Measurements from ENCODE around the gene ANKDD1A. TPM values are rescaled to one million over a fixed set of nuclear protein-coding genes. Genes with fewer than 3 reads are reported as not detected.

The ANKDD1A gene
- 25.5 TPM for total RNA-seq

- ATAC-seq (peak; percentile 93), DNase-seq (ENCODE audit: low spot score) (peak; percentile 78)
- intact Hi-C loops (cut with DNase I), result no loop called here
These were observed at the start of gene ANKDD1A for GRCh38 chr15:64911311-64912186. TSS of gene ANKDD1A (plus strand) at chr15:64911902. CDS start at chr15:64911931, 29 bp downstream.

- no peak for ATAC-seq
- intact Hi-C loops (cut with DNase I), result no loop called here
- no peak for DNase-seq (ENCODE audit: low spot score)
These were observed 49.7 kb upstream of the ANKDD1A start for GRCh38 chr15:64861960-64862359.

GRCh38 chr15:64862408-64862807, 49.3 kb upstream of the ANKDD1A start:
- intact Hi-C loops (cut with DNase I), result no loop called here
- DNase-seq (ENCODE audit: low spot score), result no peak
- no peak for ATAC-seq

GRCh38 chr15:64864068-64864467, 47.6 kb upstream of the ANKDD1A start:
- no peak for ATAC-seq
- no peak for DNase-seq (ENCODE audit: low spot score)
- intact Hi-C loops (cut with DNase I), result no loop called here

GRCh38 chr15:64865126-64865997, 46.3 kb upstream of the ANKDD1A start:
- intact Hi-C loops (cut with DNase I), result no loop called here
- DNase-seq (ENCODE audit: low spot score), result no peak
- peak; percentile 34 for ATAC-seq

- DNase-seq (ENCODE audit: low spot score) (no peak), ATAC-seq (peak; percentile 44)
- intact Hi-C loops (cut with DNase I), result no loop called here
These were observed 45.6 kb upstream of the ANKDD1A start for GRCh38 chr15:64865998-64866520.

- DNase-seq (ENCODE audit: low spot score) (no peak), ATAC-seq (no peak)
- intact Hi-C loops (cut with DNase I), result no loop called here
These were observed 42.2 kb upstream of the ANKDD1A start for GRCh38 chr15:64869501-64869900.

GRCh38 chr15:64870353-64870752, 41.3 kb upstream of the ANKDD1A start:
- intact Hi-C loops (cut with DNase I), result no loop called here
- DNase-seq (ENCODE audit: low spot score), result no peak
- ATAC-seq, result no peak

- intact Hi-C loops (cut with DNase I), result no loop called here
- DNase-seq (ENCODE audit: low spot score) (no peak), ATAC-seq (no peak)
These were observed 36.0 kb upstream of the ANKDD1A start for GRCh38 chr15:64875641-64876223.

GRCh38 chr15:64877435-64877834, 34.3 kb upstream of the ANKDD1A start:
- ATAC-seq (peak; percentile 81), DNase-seq (ENCODE audit: low spot score) (peak; percentile 82)
- intact Hi-C loops (cut with DNase I), result no loop called here

- DNase-seq (ENCODE audit: low spot score) (no peak), ATAC-seq (peak; percentile 41)
- intact Hi-C loops (cut with DNase I), result no loop called here
These were observed 33.0 kb upstream of the ANKDD1A start for GRCh38 chr15:64878705-64879104.

- ATAC-seq (peak; percentile 47), DNase-seq (ENCODE audit: low spot score) (no peak)
- intact Hi-C loops (cut with DNase I), result no loop called here
These were observed 28.6 kb upstream of the ANKDD1A start for GRCh38 chr15:64883100-64883581.

- intact Hi-C loops (cut with DNase I), result no loop called here
- ATAC-seq, result peak; percentile 77
- peak; percentile 81 for DNase-seq (ENCODE audit: low spot score)
These were observed 27.6 kb upstream of the ANKDD1A start for GRCh38 chr15:64883997-64884511.

- no peak for ATAC-seq
- DNase-seq (ENCODE audit: low spot score), result no peak
- intact Hi-C loops (cut with DNase I), result no loop called here
These were observed 27.0 kb upstream of the ANKDD1A start for GRCh38 chr15:64884679-64885078.

- no peak for ATAC-seq
- DNase-seq (ENCODE audit: low spot score), result no peak
- intact Hi-C loops (cut with DNase I), result no loop called here
These were observed 23.4 kb upstream of the ANKDD1A start for GRCh38 chr15:64888336-64888735.

GRCh38 chr15:64891561-64891960, 20.1 kb upstream of the ANKDD1A start:
- intact Hi-C loops (cut with DNase I), result no loop called here
- ATAC-seq, result no peak
- DNase-seq (ENCODE audit: low spot score), result no peak

GRCh38 chr15:64892847-64893403, 18.8 kb upstream of the ANKDD1A start:
- DNase-seq (ENCODE audit: low spot score), result no peak
- no peak for ATAC-seq
- intact Hi-C loops (cut with DNase I), result no loop called here

GRCh38 chr15:64893481-64894394, 18.0 kb upstream of the ANKDD1A start:
- peak; percentile 89 for ATAC-seq
- intact Hi-C loops (cut with DNase I), result no loop called here
- peak; percentile 94 for DNase-seq (ENCODE audit: low spot score)
